Mammary epithelial cell (primary cell): Measurements from ENCODE around the gene CEP85L.

Experiments used
- EZH2 ChIP-seq: IDR thresholded peaks from 2 replicates; pipeline ENCODE4 v1.6.1; 2012; ENCODE audit warnings: low read length, inconsistent platforms, borderline replicate concordance
- TF ChIP-seq, protein P1 (sequence below), 2 donors: IDR thresholded peaks in 1 of 2; conservative IDR thresholded peaks in 1 of 2; 2 replicates each; pipeline ENCODE4 v1.5.1; 2011 to 2012; ENCODE audit warnings: inconsistent platforms in 2 of 2, low read length in 2 of 2, mild to moderate bottlenecking in 2 of 2, control low read depth in 1 of 2, low read depth in 1 of 2; ENCODE audit not compliant: insufficient read depth in 1 of 2; ENCODE audit errors: extremely low read depth in 1 of 2

DNA sequence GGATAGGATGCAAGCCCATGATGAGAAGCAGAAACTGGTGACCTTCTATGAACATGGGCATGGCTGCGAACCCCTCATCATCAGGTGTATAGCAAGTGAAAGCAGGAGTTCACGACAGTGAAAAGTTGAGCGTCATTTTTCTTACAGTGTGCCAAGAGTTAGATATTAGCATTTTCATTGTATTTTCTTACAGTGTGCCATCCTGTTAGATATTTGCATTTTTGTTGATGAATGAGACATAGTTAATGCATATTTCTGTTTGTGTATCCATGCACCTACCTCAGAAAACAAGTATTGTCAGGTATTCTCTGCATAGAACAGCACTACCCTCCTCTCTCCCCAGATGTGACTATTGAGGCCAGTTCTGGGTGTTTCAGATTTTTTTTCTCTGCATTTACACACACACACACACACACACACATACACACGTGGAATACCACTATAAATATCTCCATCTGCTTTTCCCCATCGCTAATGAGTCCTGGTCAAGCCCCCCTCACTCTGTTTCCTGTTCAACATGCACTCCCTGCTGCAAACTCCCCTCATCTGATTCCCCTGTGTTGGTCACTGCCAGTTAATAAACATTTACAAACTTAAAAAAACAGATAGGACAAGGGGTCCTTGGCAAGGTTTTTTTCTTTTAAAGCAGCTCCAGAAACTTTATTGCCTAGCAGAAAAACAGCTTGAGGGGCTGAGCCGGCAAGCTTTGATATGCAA lies 61.6 kb downstream of the CEP85L start:
- TF ChIP-seq, protein P1, sequence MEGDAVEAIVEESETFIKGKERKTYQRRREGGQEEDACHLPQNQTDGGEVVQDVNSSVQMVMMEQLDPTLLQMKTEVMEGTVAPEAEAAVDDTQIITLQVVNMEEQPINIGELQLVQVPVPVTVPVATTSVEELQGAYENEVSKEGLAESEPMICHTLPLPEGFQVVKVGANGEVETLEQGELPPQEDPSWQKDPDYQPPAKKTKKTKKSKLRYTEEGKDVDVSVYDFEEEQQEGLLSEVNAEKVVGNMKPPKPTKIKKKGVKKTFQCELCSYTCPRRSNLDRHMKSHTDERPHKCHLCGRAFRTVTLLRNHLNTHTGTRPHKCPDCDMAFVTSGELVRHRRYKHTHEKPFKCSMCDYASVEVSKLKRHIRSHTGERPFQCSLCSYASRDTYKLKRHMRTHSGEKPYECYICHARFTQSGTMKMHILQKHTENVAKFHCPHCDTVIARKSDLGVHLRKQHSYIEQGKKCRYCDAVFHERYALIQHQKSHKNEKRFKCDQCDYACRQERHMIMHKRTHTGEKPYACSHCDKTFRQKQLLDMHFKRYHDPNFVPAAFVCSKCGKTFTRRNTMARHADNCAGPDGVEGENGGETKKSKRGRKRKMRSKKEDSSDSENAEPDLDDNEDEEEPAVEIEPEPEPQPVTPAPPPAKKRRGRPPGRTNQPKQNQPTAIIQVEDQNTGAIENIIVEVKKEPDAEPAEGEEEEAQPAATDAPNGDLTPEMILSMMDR (conservative IDR thresholded peaks at IDR 0.05 in 1 of 2, IDR thresholded peaks at IDR 0.05 in 1 of 2; ENCODE audit: extremely low read depth in 1 of 2, insufficient read depth in 1 of 2, low read depth in 1 of 2, low read length in 2 of 2), result no peak
- no peak for TF ChIP-seq EZH2
